Lung (tissue), 12 donors: ENCODE data around the gene OXCT2. TPM values are rescaled to one million over a fixed set of nuclear protein-coding genes. Genes with fewer than 3 reads are reported as not detected.

ENCODE experiments used
- ATAC-seq: fragments of 200-7000 bp; cut with Tn5 transposase; one replicate; pipeline ENCODE4 v1.9.1; 2020; ENCODE audit warnings: moderate number of reproducible peaks; ENCODE audit not compliant: insufficient read depth, low FRiP score
- DNase-seq, 3 donors: peaks; one replicate each; pipeline ENCODE4 v3.0.0-alpha.2; 2013 to 2017
- H3K27ac ChIP-seq, 2 donors: one replicate each; pipeline ENCODE4 v1.5.1; 2013; ENCODE audit warnings: mild to moderate bottlenecking in 2 of 2, moderate library complexity in 2 of 2, control low read depth in 1 of 2, inconsistent platforms in 1 of 2, low read depth in 1 of 2, low read length in 1 of 2
- H3K27me3 ChIP-seq, 3 donors: one replicate each; pipeline ENCODE4 v1.5.1; 2013; ENCODE audit warnings: low read length in 2 of 3; ENCODE audit not compliant: control insufficient read depth in 3 of 3, insufficient read depth in 3 of 3
- H3K36me3 ChIP-seq, 4 donors: one replicate each; pipeline ENCODE4 v1.5.1; 2013; ENCODE audit warnings: low read length in 4 of 4, mild to moderate bottlenecking in 1 of 4, moderate library complexity in 1 of 4; ENCODE audit not compliant: control insufficient read depth in 4 of 4, insufficient read depth in 4 of 4
- H3K4me1 ChIP-seq, 5 donors: one replicate each; pipeline ENCODE4 v1.5.1; 2013; ENCODE audit warnings: low read length in 5 of 5, mild to moderate bottlenecking in 2 of 5, moderate library complexity in 1 of 5; ENCODE audit not compliant: control insufficient read depth in 5 of 5, insufficient read depth in 5 of 5
- H3K4me3 ChIP-seq: one replicate; pipeline ENCODE4 v1.5.1; 2013; ENCODE audit warnings: mild to moderate bottlenecking, control low read depth, moderate library complexity
- H3K9ac ChIP-seq, 2 donors: one replicate each; pipeline ENCODE4 v1.5.1; 2013; ENCODE audit warnings: low read length in 2 of 2, control low read depth in 1 of 2; ENCODE audit not compliant: insufficient read depth in 1 of 2
- H3K9me3 ChIP-seq, 4 donors: one replicate each; pipeline ENCODE4 v1.5.1; 2013; ENCODE audit warnings: low read length in 3 of 4, mild to moderate bottlenecking in 1 of 4, moderate library complexity in 1 of 4; ENCODE audit not compliant: control insufficient read depth in 4 of 4, insufficient read depth in 3 of 4
- WGBS, 2 donors: extraction: QIAGEN DNeasy Blood & Tissue Kit; methylation state at CpG; one replicate each; pipeline ENCODE4 v1.1.7; 2013; 5-methylcytosine and 5-hydroxymethylcytosine counted together
- polyA plus RNA-seq, 2 donors: library from polyadenylated mRNA; stranded (reverse); fragments of 200-250 nt; gene quantifications; one replicate each; pipeline ENCODE4 v1.2.1, GENCODE V29; 2013
- total RNA-seq, 2 donors: library from RNA; depleted of rRNA in 1 of 2; stranded (reverse); fragments of >200 nt in 1 of 2; gene quantifications; one replicate each; pipeline ENCODE4 v1.2.1, GENCODE V29; 2014 to 2021
- TF ChIP-seq, protein P1 (sequence below): IDR thresholded peaks from 2 replicates; pipeline ENCODE4 v1.5.1; 2012; ENCODE audit warnings: mild to moderate bottlenecking; ENCODE audit errors: control extremely low read depth, extremely low read depth
- donor health status: control.
- donor health status: control.
- donor health status: Bipolar disorder and iron deficiency.
- donor health status: healthy.
- donor health status: DM: yes; HTN: yes; CAD: no.

Gene OXCT2
- total and polyA plus RNA-seq, 4 donors = 0.17 to 0.95 (median 0.48) TPM

DNA sequence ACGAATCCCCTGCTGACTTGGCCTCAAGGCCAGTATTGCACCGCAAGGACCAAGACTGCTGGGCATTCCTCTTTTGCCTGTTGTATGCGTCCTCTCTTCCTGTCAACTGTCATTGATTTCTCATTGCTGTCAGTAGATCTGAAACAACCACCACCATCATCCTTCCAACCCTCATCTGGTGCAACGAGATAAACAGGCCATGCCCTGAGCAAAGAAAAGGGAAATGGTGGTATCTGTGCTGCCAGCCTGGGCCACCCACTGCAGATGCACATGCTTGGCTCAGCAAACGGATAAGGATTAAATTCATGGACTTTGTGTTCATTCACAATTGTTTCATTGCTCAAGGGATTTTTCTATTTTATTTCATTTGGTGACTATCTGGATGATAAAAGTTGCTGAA lies 13.6 kb downstream of the OXCT2 start:
- TF ChIP-seq, protein P1, sequence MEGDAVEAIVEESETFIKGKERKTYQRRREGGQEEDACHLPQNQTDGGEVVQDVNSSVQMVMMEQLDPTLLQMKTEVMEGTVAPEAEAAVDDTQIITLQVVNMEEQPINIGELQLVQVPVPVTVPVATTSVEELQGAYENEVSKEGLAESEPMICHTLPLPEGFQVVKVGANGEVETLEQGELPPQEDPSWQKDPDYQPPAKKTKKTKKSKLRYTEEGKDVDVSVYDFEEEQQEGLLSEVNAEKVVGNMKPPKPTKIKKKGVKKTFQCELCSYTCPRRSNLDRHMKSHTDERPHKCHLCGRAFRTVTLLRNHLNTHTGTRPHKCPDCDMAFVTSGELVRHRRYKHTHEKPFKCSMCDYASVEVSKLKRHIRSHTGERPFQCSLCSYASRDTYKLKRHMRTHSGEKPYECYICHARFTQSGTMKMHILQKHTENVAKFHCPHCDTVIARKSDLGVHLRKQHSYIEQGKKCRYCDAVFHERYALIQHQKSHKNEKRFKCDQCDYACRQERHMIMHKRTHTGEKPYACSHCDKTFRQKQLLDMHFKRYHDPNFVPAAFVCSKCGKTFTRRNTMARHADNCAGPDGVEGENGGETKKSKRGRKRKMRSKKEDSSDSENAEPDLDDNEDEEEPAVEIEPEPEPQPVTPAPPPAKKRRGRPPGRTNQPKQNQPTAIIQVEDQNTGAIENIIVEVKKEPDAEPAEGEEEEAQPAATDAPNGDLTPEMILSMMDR = no peak
- no peak overlapping the region for H3K27ac ChIP-seq
- peaks cover 7 to 58% (median 20%) of the 10 kb centered on the region in 4 donors for H3K36me3 ChIP-seq
- DNase-seq (no peak), ATAC-seq (no peak)
- WGBS, 2 donors = 63 to 79% methylated on average over 5 of the region's 5 CpGs
- no peaks in the 10 kb centered on the region for H3K9me3 ChIP-seq
- H3K4me1 ChIP-seq = no peaks in the 10 kb centered on the region
- H3K4me3 ChIP-seq = no peak overlapping the region
- no peaks in the 10 kb centered on the region for H3K27me3 ChIP-seq
- no peak overlapping the region for H3K9ac ChIP-seq

DNA sequence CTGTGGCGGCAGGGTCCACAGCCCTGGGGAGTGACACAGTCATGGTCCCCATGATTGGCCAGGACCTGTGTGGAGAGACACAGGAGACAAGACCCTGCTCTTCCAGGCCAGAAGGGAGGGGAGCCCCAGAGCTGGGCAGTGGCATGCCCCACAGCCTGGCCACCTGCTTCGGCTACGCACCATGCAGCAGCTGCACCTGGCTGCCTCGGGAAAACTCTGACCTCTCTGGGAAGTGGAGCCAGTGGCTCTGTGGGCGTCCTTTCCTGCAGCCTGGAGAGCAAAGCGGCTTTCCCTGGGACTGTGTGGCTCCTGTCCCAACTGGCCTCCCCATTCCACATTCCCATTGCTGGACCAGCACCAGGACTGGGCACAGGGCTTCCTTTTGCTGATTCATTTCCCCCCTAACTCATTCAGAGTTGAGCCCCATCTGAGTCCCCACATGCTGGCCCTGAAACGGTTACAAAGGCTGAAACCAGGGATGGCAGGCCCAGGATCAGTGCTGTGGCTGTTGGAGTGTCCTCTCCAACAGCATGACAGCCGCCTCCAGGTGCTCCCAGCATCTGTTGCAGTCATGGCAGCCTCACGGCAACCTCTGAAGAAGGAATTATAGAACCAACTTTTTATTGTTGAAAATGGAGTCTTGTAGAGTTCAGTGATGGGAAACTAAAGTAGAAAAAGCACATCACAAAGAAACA lies 15.0 kb downstream of the OXCT2 start:
- TF ChIP-seq, protein P1 = no peak
- Histone ChIP-seq H3K27ac (no peak overlapping the region), H3K9ac (no peak overlapping the region), H3K36me3 (peaks cover 14 to 65% (median 24%) of the 10 kb centered on the region in 4 donors), H3K4me1 (no peaks in the 10 kb centered on the region), H3K27me3 (no peaks in the 10 kb centered on the region), H3K4me3 (no peak overlapping the region), H3K9me3 (no peaks in the 10 kb centered on the region)
- DNase-seq (no peak), ATAC-seq (no peak)
- WGBS, 2 donors = 90 to 91% methylated on average over 9 of the region's 9 CpGs

DNA sequence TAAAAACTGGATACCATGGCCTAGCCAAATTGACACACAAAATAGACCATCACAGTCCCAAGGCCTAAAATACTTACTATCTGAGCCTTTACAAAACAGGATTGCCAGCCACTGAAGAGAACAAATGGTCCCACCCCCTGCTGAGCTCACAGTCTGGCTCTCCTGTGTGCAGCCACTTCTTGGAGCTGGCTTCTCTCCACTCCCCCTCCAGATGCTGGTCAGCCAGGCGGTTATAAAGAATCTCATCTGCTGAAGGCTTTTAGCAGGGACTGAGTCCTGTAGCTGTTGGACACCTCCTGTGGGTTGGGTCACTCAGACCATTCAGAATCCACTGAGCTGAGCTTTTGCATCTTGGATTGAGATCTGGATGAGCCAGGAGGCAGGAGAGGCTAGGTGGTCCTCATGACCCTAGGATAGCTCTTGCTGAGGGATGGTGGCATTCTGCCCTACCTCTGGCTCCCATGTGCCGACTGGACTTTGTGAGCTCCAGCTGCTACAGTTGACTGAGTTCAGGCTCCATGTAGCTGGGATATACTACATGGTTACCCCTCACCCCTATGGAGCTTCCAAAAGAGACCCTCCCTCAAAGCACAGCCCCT lies 16.1 kb downstream of the OXCT2 start:
- Histone ChIP-seq H3K4me1 (no peaks in the 10 kb centered on the region), H3K9me3 (no peaks in the 10 kb centered on the region), H3K36me3 (peaks cover 20 to 64% (median 28%) of the 10 kb centered on the region in 4 donors), H3K4me3 (no peak overlapping the region), H3K27me3 (no peaks in the 10 kb centered on the region), H3K9ac (no peak overlapping the region), H3K27ac (no peak overlapping the region)
- DNase-seq (no peak), ATAC-seq (no peak)
- TF ChIP-seq, protein P1 = no peak
- 71 to 90% methylated on average over 2 of the region's 2 CpGs for WGBS, 2 donors
